GM12875 (cell line): ENCODE results near the gene MEAK7.

Experiments used
- H3K4me3 ChIP-seq: one replicate; pipeline ENCODE4 v1.5.1; 2011; ENCODE audit warnings: low read depth, low read length, control low read depth
- CTCF ChIP-seq: IDR thresholded peaks from 2 replicates; pipeline ENCODE4 v1.5.1; 2011; ENCODE audit warnings: low read depth, mild to moderate bottlenecking, control low read depth, inconsistent platforms, low read length, moderate library complexity, borderline replicate concordance; ENCODE audit not compliant: insufficient read depth

The MEAK7 gene

GRCh38 chr16:84547546-84548061, 43.1 kb upstream of the MEAK7 start:
- H3K4me3 ChIP-seq = no peak overlapping the region
- TF ChIP-seq CTCF = no peak

GRCh38 chr16:84546669-84547545, 42.4 kb upstream of the MEAK7 start:
- no peak overlapping the region for H3K4me3 ChIP-seq
- no peak for TF ChIP-seq CTCF

GRCh38 chr16:84545114-84545737, 40.8 kb upstream of the MEAK7 start:
- TF ChIP-seq CTCF = no peak

GRCh38 chr16:84544031-84544773, 39.7 kb upstream of the MEAK7 start:
- H3K4me3 ChIP-seq = no peak overlapping the region
- no peak for TF ChIP-seq CTCF

More at GRCh38 chr16:84545114-84545737, 40.8 kb upstream of the MEAK7 start:
- no peak overlapping the region for H3K4me3 ChIP-seq

- H3K4me3 ChIP-seq = no peak overlapping the region
- no peak for TF ChIP-seq CTCF
Measured at GRCh38 chr16:84543253-84543652, 38.8 kb upstream of the MEAK7 start.

GRCh38 chr16:84541999-84542817, 37.7 kb upstream of the MEAK7 start:
- H3K4me3 ChIP-seq = no peak overlapping the region
- no peak for TF ChIP-seq CTCF
